Activated gamma-delta T cell treated with Interleukin-2 at 50 U/mL for 16 hours (primary cell): Measurements from ENCODE around the gene PCYT2.
A peak's percentile ranks its signal among the peaks of the same experiment; 100 is the strongest.

Source experiments
- DNase-seq: peaks from one replicate; pipeline ENCODE4 v3.0.0-alpha.2; 2020

PCYT2 gene

GRCh38 chr17:81942167-81942553, 31.0 kb upstream of the PCYT2 start:
- DNase-seq, result no peak

- DNase-seq, result no peak
Measured at GRCh38 chr17:81941484-81942166, 30.4 kb upstream of the PCYT2 start.

GRCh38 chr17:81940538-81941483, 29.6 kb upstream of the PCYT2 start:
- DNase-seq, result no peak

- DNase-seq, result no peak
Measured at GRCh38 chr17:81939881-81940385, 28.7 kb upstream of the PCYT2 start.

GRCh38 chr17:81939218-81939617, 28.0 kb upstream of the PCYT2 start:
- no peak for DNase-seq

- no peak for DNase-seq
Measured at GRCh38 chr17:81935709-81936084, 24.5 kb upstream of the PCYT2 start.

GRCh38 chr17:81934850-81935708, 23.9 kb upstream of the PCYT2 start:
- no peak for DNase-seq

- DNase-seq, result no peak
Measured at GRCh38 chr17:81934098-81934757, 23.0 kb upstream of the PCYT2 start.

- DNase-seq, result no peak
Measured at GRCh38 chr17:81933178-81933699, 22.0 kb upstream of the PCYT2 start.

- DNase-seq, result no peak
Measured at GRCh38 chr17:81932333-81932983, 21.3 kb upstream of the PCYT2 start.

GRCh38 chr17:81931557-81932332, 20.5 kb upstream of the PCYT2 start:
- no peak for DNase-seq

- DNase-seq, result no peak
Measured at GRCh38 chr17:81931189-81931556, 20.0 kb upstream of the PCYT2 start.

- DNase-seq, result no peak
Measured at GRCh38 chr17:81930142-81931125, 19.2 kb upstream of the PCYT2 start.

GRCh38 chr17:81929253-81930141, 18.3 kb upstream of the PCYT2 start:
- no peak for DNase-seq

- no peak for DNase-seq
Measured at GRCh38 chr17:81928544-81929252, 17.5 kb upstream of the PCYT2 start.

GRCh38 chr17:81927653-81928543, 16.7 kb upstream of the PCYT2 start, which contains the start of gene MAFG:
MAFG (minus strand) TSS chr17:81927735; CDS start chr17:81923185, 4,550 bp downstream.
- peak; percentile 84 for DNase-seq
